ENCODE results near the gene CASS4.
A peak's percentile ranks its signal among the peaks of the same experiment; 100 is the strongest.
"Not testable (repeated sequence)": the region's sequence is repeated elsewhere in the genome, so short reads cannot be mapped to it uniquely, and the experiment has no call there.

Gene CASS4

DNA sequence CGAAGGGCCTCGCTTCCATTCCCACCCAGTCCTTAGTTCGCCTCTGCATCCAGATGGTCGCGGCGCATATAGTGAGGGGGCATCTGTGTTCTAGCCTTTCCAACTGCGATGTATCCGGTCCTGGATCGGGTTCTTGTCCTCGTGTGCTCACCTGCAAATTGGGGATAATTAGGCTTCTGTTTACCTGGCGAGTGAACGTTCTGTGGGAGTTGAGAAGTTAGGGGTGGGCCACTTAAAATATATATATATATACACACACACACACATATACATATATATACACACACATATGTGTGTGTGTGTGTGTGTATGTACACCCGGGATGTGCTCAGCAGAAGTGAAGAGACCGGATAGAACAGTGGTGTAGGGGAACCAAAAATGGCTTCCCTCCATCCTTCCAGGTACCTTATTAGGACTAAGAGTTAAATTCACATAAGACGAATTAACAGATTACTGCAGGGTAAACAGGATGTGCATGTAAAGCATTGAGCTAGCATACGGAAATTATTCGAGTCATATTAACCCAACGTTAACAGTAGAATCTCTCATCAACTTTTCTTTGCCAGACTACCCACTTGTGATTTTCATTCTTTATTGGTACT is 19.1 kb upstream of the CASS4 start:
- no peak for DNase-seq (ENCODE audit: low read depth)

DNA sequence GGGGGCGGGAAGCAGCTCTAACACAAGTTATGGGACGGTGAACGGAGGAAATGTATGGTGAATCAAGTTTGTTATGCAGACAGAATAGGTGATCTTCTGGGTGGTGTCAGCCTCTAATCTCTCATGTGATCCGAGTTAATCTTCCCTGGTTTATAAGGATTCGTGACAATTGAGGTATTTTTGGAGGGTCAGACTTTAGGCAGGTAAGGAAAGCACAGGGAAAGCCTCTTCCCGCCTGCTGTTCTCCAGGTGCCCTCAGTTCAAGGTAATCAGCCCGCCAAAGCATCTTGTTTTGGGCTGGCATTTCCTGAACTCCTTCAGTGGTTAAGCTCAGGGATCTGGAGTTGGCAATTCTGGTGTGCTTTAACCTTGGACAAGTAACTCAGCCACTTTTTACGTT is 18.4 kb upstream of the CASS4 start:
- no peak for DNase-seq (ENCODE audit: low read depth)

DNA sequence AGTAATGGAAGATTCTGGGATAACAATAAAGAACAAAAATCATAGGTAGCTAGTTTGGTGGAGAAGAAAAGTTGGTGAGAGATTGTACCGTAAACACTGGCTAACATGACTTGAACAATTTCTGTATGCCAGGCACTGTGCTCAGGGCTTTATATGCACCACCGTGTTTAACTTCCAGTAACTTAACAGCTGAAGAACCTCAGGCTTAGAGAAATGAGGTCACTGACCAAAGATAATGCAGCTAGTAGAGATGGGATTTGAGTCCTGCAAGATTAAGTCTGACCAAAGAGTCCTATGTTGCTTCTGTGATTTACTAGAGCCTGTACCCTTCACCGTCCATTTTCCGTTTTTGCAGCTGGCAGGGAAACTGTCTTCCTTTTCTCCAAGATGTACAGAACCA is 16.9 kb upstream of the CASS4 start:
- DNase-seq (ENCODE audit: low read depth), result no peak

DNA sequence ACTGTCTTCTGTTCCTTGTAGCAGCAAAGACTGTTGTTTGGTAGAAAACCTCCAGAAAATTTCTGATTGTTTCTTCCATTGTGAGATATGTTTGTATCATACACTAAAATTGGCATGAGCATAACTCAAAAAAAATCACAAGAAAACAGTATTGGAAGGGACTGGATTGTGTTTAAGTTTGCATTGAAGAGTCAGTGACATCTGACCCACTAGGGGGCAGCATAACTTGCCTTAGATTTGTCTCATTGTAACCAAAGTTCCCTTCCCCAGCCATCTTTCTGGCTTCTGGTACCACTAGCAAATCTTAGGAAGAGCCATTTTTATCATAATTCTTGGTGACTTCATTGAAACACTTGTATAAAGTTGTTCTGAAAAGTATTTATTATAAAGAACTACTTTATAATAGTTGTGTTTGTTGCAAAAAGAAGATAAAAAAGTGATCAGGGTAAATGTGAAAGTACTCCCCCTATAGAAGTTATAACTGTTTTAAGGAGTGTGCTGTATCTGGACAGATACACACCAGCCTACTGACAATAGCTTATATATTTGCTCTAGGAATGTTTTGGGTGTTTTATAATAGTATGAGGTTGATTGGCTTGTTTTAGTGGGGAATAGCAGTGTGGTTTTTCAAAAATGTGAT is 11.9 kb upstream of the CASS4 start:
- peak; percentile 60 for DNase-seq (ENCODE audit: low read depth)

DNA sequence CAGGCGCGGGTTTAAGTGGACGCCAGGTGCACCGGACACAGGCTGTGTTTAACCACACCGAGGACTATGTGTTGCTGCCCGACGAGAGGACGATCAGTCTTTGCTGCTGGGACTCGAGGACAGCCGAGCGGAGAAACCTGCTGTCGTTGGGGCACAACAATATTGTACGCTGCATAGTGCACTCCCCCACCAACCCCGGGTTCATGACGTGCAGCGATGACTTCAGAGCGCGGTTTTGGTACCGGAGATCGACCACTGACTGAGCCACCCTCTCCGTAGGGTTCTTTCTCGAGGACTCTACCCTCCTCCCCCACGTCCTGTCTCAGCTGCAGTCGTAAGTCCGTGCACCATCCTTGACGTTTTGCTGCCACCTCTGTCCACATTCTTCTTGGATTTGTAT is 8.6 kb upstream of the CASS4 start:
- no peak for DNase-seq (ENCODE audit: low read depth)

DNA sequence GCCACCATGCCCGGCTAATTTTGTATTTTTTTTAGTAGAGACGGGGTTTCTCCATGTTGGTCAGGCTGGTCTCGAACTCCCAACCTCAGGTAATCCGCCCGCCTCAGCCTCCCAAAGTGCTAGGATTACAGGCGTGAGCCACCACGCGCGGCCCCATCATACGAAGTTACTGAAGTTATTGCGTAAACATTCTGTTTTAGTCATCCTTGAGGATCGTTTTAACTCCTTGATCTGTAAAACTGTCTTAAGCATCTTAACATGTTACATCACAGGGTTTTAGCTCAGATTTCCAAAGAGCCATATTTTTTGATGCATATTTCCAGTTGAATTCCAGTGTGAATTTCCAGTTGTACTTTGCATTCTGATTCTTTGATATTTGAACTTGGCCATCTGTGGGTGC is 6.7 kb upstream of the CASS4 start:
- not testable (repeated sequence) for DNase-seq (ENCODE audit: low read depth)

DNA sequence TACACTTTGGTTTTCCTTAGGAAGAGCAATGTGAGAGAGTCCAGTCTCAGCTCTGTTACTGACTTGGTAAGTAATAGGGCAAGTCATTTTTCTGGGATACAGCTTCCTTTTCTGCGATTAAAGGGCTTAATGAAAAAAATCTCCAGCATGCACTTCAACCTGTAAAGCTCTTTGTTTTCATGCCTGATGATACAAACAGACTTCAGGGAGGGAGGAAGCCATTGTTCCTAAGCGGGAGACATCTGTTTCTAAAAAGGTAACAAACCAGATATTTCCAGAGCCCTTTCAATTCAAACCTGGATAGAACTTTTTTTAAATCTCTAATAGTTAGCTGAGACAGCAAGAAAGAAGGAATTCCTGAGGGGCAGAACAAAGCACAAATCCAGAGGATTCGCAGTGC is 5.2 kb upstream of the CASS4 start:
- no peak for DNase-seq (ENCODE audit: low read depth)

DNA sequence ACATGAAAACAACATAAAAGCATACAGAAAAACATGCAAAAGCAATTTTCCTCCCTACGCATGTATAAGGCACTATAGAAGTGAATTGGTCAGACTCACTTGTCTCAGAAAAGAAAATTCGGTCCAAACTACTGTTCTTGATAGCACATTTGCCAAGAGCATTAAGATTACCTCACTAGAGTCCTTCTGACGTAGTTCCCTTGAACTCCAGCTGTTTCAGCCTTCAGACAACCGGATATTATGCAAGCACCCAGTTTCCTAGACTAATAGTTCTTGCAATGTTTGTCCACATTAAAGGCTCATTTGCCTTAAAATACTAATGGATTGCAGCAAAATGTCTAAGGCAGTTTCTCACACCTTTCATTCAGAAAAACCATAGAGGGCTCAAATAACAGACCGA is 2.5 kb upstream of the CASS4 start:
- no peak for DNase-seq (ENCODE audit: low read depth)

DNA sequence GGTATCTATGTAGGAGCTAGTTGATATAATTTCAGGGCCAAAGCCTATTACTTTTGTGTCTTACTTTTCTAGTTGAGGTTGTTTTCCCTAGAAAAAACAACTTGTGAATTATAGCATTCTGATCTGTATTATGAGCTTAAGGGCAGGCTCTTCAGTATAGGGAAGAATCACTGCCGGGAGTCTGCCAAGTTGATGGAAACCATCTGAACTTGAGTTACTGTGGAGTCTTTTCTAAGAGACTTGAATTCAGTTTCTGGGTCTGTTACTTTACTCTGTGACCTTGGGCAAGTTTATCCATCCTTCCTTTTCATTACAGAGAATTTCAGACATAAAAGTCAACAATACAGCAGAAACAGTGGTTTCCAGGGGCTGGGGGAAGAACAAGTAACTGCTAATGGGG is 2.1 kb upstream of the CASS4 start:
- no peak for DNase-seq (ENCODE audit: low read depth)

DNA sequence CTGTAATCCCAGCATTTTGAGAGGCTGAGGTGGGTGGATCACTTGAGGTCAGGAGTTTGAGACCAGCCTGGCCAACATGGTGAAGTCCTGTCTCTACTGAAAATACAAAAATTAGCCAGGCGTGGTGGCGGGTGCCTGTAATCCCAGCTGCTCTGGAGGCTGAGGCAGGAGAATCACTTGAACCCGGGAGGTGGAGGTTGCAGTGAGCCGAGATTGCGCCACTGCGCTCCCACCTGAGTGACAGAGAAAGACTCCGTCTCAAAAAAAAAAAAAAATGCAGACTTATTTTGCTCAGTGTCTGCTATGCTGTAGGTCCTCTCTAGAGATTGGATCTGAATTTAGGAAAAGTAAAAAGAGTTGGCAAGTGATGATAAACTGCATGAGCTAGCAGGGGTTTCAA is 773 bp upstream of the CASS4 start:
- DNase-seq (ENCODE audit: low read depth), result not testable (repeated sequence)

DNA sequence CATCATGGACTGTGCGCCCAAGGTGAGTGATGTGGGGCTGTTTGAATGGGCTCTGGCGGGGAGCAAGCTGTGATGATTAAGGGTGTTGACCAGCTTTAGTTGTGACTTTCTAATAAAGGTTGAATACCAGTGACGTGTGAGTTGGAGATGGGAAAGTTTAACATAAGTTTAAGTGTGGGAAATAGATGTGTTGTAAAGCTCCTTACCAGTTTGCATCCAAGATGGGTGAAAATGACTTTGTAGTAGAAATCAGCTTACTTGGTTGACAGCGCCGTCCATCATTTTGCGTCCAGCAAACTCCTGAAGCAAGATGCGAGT is 372 bp downstream of the CASS4 start:
- no peak for DNase-seq (ENCODE audit: low read depth)

DNA sequence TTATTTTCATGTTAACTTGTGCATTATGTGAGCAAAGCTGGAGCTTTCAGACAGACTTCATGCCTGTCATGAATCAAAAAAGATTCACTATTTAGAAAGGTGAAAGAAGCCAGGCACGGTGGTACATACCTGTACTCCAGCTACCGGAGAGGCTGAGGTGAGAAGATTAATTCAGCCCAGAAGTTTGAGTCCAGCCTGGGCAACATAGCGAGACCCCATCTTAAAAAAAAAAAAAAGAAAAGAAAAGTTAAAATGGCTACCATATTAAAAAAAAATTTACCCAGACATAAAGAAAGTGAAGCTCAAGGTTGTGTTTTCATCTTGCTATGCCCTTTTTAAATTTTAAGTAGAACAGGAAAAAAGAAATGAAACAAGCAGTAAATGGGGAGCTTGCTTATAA is 889 bp downstream of the CASS4 start:
- no peak for DNase-seq (ENCODE audit: low read depth)

DNA sequence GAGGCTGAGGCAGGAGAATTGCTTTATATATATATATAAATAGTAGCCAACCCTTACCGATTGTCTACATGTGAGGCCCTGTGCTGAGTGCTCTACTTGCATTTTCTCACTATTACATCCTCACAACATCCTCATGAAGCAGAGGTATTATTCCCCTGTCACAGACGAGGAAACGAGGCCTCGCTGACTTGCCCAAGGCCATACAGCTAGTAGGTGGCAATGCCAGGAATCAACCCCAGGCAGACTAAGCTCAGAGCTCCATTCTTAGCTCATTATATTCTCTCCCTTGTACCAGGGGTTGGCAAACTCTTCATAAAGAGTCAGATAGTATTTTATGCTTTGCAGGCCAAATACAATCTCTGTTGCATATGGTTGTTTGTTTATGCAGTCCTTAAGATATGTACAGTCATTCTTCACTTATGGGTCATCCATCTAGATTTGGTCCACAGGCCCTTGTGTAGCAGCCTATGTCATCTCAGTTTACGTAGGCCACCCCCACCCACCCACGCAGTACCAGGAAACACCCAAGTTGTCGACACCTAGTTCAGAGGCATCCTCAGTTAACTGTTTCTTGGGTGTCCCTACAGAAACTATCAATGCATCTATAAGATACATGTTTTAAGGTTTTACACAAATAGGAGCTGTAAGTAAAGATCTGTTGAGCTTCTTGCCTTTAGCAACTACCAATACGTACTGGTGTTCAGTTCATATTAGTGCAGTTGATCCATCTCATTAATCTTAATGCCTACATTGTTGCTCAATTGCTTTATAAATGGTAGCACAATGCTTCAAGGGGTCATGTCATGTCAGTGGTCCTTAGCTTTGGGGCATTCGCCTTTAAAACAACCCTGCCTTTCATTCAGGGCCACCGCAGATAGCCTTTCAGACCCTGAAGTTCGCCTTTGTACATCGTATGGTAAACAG is 3.0 kb downstream of the CASS4 start:
- no peak for DNase-seq (ENCODE audit: low read depth)

DNA sequence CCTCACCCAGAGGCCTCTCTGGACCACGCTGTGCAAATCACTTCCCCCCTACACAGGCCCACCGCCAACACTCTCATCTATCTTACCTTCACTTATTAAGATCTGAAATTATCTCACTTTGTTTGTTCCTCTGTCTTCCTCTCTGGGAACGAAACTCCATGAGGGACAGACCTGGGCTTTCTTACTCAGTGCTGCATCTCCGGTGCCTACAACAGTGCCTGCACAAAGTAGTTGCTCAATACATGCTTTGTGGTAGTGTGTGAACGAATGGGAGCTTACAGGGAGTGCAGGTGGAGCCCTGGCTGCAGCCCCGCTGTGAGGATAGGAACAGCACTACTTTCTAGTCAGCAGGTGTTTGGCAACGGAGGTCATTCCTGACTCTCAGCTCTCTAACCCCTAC is 5.3 kb downstream of the CASS4 start:
- DNase-seq (ENCODE audit: low read depth), result no peak

DNA sequence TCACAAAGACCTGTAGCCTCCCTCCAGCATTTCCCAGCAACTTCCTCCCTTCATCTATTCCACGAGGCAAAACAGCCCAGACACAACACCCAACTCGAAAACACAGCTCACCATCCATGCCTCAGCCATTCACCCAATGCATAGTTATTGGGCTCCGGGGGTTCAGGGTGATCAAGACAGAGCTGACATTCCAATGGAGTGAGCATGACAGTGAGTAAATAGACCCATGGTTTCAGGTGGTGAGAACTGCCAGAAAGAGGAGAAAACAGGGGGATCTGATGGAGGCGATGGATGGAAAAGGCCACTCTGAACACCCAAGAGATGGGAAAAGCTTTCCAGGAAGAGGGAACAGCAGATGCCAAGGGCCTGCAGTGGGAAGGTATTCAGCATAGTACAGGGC is 5.9 kb downstream of the CASS4 start:
- DNase-seq (ENCODE audit: low read depth), result no peak

DNA sequence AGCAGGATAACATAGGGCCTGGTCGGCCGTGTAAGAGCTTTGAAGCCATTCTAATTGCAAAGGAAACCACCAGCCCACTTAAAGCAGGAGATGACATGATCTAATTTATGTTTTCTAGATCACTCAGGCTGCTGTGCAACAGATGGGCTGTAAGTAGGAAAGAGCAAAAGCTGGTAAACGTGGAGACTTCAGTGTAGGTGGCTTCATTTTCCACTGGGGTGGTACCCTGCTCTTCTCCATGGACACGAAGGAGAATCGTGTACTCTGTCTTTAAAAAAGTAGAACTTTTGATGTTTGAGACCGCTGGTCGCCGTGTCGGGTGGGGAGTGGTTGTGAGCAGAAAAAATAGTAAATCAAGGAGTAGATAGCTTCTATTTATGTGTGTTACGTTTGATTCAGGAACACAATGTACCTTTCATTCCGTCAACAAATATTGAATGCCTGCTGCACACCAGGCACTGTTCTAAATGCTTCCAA is 6.4 kb downstream of the CASS4 start:
- no peak for DNase-seq (ENCODE audit: low read depth)

DNA sequence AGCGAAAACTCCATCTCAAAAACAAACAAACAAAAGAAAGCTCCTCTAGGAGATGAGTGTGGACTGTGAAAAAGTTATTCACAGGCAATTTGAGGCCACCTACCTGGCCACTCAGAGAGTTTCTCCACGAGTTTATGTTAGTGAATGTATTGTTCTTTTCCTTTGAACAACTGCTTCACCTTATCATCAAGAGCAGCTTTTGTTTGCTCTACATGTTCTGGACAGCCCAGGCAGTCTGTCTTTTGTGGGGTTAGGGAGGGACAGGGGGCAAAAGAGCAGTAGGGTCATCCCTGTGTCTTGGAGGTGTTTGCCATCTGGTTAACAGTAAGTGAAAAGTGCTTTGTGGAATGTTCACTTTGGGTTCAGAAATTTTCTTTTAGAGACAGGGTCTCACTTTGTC is 8.0 kb downstream of the CASS4 start:
- no peak for DNase-seq (ENCODE audit: low read depth)

DNA sequence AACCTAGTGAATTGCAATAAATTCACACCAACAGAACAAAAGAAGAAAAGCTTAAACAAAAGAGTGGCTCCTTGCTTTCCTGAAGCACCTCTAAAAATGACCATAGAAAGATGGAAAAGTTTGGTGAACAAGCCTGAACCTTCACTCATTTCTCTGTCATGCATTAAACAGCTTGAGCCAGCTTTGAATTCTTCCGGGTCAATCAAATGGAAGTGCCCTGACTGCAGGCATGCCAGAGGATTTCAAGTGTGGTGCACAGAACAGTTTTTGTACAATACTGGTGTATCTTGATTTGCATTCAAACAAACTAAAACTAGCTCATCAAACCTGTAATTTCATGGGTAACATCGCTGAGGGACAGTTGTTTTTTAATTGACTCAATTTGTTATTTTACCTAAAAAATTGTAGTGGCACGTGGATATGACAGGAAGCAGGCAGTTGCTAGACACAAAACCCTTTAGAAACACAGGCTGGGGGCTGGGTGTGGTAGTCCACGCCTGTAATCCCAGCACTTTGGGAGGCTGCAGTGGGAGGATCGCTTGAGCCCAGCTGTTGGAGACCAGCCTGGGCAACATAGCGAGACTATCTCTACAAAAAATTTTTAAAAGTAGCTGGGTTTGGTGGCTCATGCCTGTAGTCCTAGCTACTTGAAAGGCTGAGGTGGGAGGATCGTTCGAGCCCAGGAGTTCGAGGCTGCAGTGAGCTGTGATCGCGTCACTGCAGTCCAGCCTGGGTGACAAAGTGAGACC is 9.1 kb downstream of the CASS4 start:
- no peak for DNase-seq (ENCODE audit: low read depth)

DNA sequence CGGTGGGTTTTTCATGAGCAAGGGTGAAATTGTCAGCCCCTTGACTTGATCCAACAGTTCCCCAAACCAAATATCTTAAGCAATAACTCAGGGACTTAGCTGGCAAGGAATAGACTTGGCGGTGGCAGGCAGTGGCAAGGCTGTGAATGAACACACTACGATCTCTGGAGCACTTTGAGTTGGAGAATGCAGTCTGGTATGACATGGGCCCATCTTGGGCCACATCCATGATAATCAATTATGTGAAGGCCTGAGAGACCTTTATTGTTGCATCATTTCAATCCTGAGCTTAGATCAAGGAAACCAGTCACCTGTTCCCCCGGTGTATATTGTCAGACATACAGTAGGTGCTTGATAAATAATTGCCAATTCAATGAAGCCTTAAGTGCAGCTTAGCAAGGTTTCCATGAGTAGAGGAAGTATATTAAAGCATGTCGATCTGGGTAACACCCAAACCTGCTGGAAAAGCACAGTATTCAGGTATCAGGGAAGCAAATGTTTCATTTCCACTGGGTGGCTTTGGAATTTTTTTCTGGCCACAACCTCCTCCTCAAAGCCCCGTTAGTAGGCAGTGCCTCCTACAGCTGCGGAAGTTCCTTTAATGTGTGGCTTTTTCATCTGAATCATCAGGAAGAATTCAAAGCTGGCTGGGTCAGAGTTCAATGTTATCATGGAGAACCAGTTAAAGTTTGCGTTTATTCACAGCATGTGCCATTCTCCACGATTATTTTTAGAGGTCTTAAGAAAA is 10.2 kb downstream of the CASS4 start:
- DNase-seq (ENCODE audit: low read depth), result no peak

DNA sequence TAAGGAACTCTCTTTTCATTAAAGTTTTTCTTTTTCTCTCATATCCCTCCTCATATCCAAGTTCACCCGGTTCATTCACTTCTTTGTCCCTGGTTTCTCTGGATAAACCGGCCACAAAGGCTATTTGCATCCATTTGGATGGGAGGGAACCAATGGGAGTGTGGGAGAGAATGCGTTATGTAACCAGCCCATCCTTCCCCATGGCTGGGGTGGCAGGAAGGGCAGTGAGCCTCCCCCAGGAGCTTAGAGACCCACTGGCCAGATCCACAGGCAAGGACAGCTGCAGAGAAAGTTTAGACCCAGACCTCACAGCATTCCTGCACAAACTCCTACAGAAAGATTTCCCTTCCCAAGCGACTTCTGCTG is 10.7 kb downstream of the CASS4 start:
- DNase-seq (ENCODE audit: low read depth), result no peak

DNA sequence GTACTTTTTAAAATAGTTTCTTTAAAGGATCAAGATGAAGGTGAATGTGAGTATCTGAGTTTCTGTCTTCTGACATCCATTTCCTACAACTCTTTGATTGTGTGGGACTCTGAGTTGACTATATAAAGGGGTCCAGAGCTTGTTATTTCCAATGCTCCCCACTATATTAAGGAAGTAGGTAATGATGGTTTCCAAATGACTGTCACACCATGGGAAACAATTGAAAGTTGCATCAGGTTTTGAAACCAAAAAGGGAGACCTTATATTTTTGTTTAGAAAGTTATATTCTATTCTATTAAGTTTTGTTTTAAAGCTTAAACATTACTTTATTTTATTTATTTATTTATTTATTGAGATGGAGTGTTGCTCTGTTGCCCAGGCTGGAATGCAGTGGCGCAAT is 11.2 kb downstream of the CASS4 start:
- no peak for DNase-seq (ENCODE audit: low read depth)

DNA sequence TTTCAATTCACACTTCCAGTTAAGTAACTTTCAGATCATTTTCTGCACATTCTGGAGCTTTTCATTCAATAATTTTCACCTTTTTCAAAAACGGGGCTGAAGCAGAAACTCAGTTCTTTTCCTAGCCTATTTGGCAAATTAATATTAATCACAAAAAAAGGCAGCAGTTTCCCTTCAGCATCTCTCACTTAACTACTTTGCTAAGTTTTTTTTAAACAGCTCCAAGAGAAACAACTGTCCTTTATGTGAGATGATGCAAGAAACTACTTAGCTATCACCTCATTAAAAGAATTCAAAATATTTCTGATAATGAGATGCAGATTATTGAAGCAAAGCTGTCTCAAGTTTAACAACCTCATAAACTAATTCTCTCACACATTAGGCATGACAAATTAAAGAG is 11.8 kb downstream of the CASS4 start:
- no peak for DNase-seq (ENCODE audit: low read depth)
